Neural progenitor cell (in vitro differentiated cells): Measurements from ENCODE around the gene EXOG. TPM values are rescaled to one million over a fixed set of nuclear protein-coding genes. Genes with fewer than 3 reads are reported as not detected.

Experiments used
- DNase-seq: peaks from one replicate; pipeline ENCODE4 v3.0.0-alpha.2; 2016; ENCODE audit warnings: low spot score
- H2AFZ ChIP-seq: fragments of 200-600 bp; sonication (generic); replicated peaks from 2 replicates; pipeline ENCODE4 v1.6.1; 2016; ENCODE audit warnings: antibody characterized with exemption
- H3F3A ChIP-seq: fragments of 200-600 bp; sonication (generic); 2 replicates; pipeline ENCODE4 v1.6.1; 2016; ENCODE audit warnings: antibody characterized with exemption, low read depth
- H3K27ac ChIP-seq: fragments of 200-600 bp; sonication (generic); 2 replicates; pipeline ENCODE4 v1.5.1; 2016; ENCODE audit warnings: mild to moderate bottlenecking
- H3K27me3 ChIP-seq: fragments of 200-600 bp; sonication (generic); 2 replicates; pipeline ENCODE4 v1.6.1; 2016; ENCODE audit warnings: mild to moderate bottlenecking, moderate library complexity
- H3K36me3 ChIP-seq: fragments of 200-600 bp; sonication (generic); 2 replicates; pipeline ENCODE4 v1.5.1; 2016
- H3K4me1 ChIP-seq: fragments of 200-600 bp; sonication (generic); 2 replicates; pipeline ENCODE4 v1.6.1; 2016; ENCODE audit warnings: mixed run types
- H3K4me2 ChIP-seq: fragments of 200-600 bp; sonication (generic); 2 replicates; pipeline ENCODE4 v1.6.1; 2016
- H3K4me3 ChIP-seq: fragments of 200-600 bp; sonication (generic); 2 replicates; pipeline ENCODE4 v1.5.1; 2016
- H3K79me2 ChIP-seq: fragments of 200-600 bp; sonication (generic); 2 replicates; pipeline ENCODE4 v1.6.1; 2016; ENCODE audit warnings: low read depth
- H3K9ac ChIP-seq: fragments of 200-600 bp; sonication (generic); 2 replicates; pipeline ENCODE4 v1.6.1; 2016
- H3K9me3 ChIP-seq: fragments of 200-600 bp; sonication (generic); 2 replicates; pipeline ENCODE4 v1.5.1; 2016; ENCODE audit warnings: low read depth
- H4K20me1 ChIP-seq: fragments of 200-600 bp; sonication (generic); 2 replicates; pipeline ENCODE4 v1.6.1; 2016; ENCODE audit warnings: low read depth
- H3K27ac Mint-ChIP-seq: 3 replicates; pipeline ENCODE4 v1.8.0; 2021; ENCODE audit warnings: mixed read lengths
- H3K27me3 Mint-ChIP-seq: 2 replicates; pipeline ENCODE4 v1.8.0; 2022; ENCODE audit warnings: low read depth, mild to moderate bottlenecking, inconsistent platforms, moderate library complexity, mixed read lengths; ENCODE audit not compliant: insufficient read depth
- H3K36me3 Mint-ChIP-seq: 3 replicates; pipeline ENCODE4 v1.8.0; 2021; ENCODE audit warnings: mixed read lengths
- H3K4me1 Mint-ChIP-seq: 3 replicates; pipeline ENCODE4 v1.8.0; 2021; ENCODE audit warnings: mixed read lengths
- H3K4me3 Mint-ChIP-seq: 3 replicates; pipeline ENCODE4 v1.8.0; 2021; ENCODE audit warnings: mild to moderate bottlenecking, moderate library complexity, mixed read lengths
- H3K9me3 Mint-ChIP-seq: 3 replicates; pipeline ENCODE4 v1.8.0; 2020; ENCODE audit warnings: mixed read lengths
- EZH2 ChIP-seq: fragments of 200-600 bp; sonication (generic); IDR thresholded peaks from 2 replicates; pipeline ENCODE4 v1.6.1; 2017; ENCODE audit warnings: antibody characterized with exemption, mild to moderate bottlenecking, moderate library complexity
- EZH2phosphoT487 ChIP-seq: fragments of 200-600 bp; sonication (generic); IDR thresholded peaks from 2 replicates; pipeline ENCODE4 v1.6.1; 2017; ENCODE audit warnings: antibody characterized with exemption
- total RNA-seq: library from RNA; depleted of rRNA; stranded (reverse); fragments of >200 nt; gene quantifications from 2 replicates; pipeline ENCODE4 v1.2.3, GENCODE V29; 2015; ENCODE audit warnings: low replicate concordance
- TF ChIP-seq, protein P1 (sequence below): fragments of 200-600 bp; sonication (generic); IDR thresholded peaks from 2 replicates; pipeline ENCODE4 v1.5.1; 2017; ENCODE audit warnings: antibody characterized with exemption, mild to moderate bottlenecking

The EXOG gene
- total RNA-seq, 1 donor from 2014 or later: 11.6 TPM

- no peak for DNase-seq
- H3K4me3 Mint-ChIP-seq: no peak overlapping the region
- peak overlapping the region; percentile 78 for H3K27ac Mint-ChIP-seq
- H3K9ac ChIP-seq: no peak overlapping the region
- H3K9me3 ChIP-seq: no peaks in the 10 kb centered on the region
- H3K4me3 ChIP-seq: no peak overlapping the region
- H3F3A ChIP-seq: no peaks in the 10 kb centered on the region
- no peaks in the 10 kb centered on the region for H3K4me1 Mint-ChIP-seq
- no peaks in the 10 kb centered on the region for H4K20me1 ChIP-seq
- peaks cover 1% of the 10 kb centered on the region for H3K36me3 Mint-ChIP-seq
- no peaks in the 10 kb centered on the region for H3K36me3 ChIP-seq
- H3K79me2 ChIP-seq: no peaks in the 10 kb centered on the region
- H3K27ac ChIP-seq: no peak overlapping the region
- H3K27me3 ChIP-seq: no peaks in the 10 kb centered on the region
- no peaks in the 10 kb centered on the region for H3K4me1 ChIP-seq
- H3K4me2 ChIP-seq: no peak overlapping the region
- H3K9me3 Mint-ChIP-seq: no peaks in the 10 kb centered on the region
- no peak for TF ChIP-seq EZH2
- H3K27me3 Mint-ChIP-seq: peaks cover 7% of the 10 kb centered on the region
- H2AFZ ChIP-seq: no peak overlapping the region
These were observed 45.7 kb downstream of the EXOG start for GRCh38 chr3:38541806-38542205.

DNA sequence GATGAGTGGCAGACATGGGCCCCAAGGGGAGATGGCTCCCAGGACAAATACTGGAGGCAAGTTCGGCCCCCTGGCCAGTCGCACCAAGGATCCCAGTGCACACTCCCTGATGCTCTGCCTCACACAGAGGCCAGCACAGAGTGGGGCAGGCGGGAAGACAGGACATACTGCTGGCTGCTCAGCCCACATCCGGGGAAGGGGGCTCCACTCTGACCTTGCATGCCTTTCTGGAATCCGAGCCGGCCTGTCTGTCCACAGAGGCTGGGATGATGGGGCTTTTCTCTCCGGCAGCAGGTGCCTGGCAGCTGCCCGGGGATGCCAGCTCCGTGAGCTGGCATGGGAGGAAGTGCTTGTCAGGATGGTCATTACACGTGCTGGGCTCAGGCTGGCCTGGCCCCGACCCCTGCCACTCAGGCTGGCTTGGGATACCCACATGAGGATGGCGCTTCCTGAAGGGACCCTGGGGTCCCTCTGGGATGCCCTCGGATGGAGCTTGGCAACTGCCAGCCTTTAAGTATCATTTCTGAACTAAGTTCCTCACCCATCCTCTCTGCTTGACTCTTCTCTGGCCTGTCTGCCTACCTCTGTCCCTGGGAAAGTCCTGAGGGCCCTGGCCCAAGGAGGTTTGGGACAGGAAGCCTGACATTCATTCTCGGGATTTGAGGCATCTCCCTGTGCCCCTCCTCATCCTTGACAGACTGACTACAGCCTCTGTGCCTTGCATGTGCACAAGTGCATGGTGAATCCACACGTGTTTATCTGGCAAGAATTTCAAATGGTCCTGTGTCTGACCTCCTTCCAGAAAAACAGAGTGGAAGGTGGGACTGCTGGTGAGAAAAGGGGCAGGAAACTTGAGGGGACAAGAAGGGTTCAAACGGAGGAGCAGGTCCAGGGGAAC, 46.5 kb downstream of the EXOG start:
- Histone ChIP-seq H3F3A (no peaks in the 10 kb centered on the region), H4K20me1 (no peaks in the 10 kb centered on the region), H3K4me3 (no peak overlapping the region), H3K79me2 (no peaks in the 10 kb centered on the region), H3K9me3 (no peaks in the 10 kb centered on the region), H3K36me3 (no peaks in the 10 kb centered on the region), H3K27ac (no peak overlapping the region), H3K27me3 (no peaks in the 10 kb centered on the region), H3K4me2 (no peak overlapping the region), H3K9ac (no peak overlapping the region), H3K4me1 (no peaks in the 10 kb centered on the region), H2AFZ (no peak overlapping the region)
- H3K4me3 Mint-ChIP-seq: no peak overlapping the region
- H3K9me3 Mint-ChIP-seq: no peaks in the 10 kb centered on the region
- H3K4me1 Mint-ChIP-seq: no peaks in the 10 kb centered on the region
- H3K36me3 Mint-ChIP-seq: no peaks in the 10 kb centered on the region
- H3K27ac Mint-ChIP-seq: peak overlapping the region; percentile 29
- DNase-seq: no peak
- peaks cover 7% of the 10 kb centered on the region for H3K27me3 Mint-ChIP-seq
- TF ChIP-seq EZH2: no peak
- TF ChIP-seq EZH2phosphoT487: no peak
- TF ChIP-seq, protein P1, sequence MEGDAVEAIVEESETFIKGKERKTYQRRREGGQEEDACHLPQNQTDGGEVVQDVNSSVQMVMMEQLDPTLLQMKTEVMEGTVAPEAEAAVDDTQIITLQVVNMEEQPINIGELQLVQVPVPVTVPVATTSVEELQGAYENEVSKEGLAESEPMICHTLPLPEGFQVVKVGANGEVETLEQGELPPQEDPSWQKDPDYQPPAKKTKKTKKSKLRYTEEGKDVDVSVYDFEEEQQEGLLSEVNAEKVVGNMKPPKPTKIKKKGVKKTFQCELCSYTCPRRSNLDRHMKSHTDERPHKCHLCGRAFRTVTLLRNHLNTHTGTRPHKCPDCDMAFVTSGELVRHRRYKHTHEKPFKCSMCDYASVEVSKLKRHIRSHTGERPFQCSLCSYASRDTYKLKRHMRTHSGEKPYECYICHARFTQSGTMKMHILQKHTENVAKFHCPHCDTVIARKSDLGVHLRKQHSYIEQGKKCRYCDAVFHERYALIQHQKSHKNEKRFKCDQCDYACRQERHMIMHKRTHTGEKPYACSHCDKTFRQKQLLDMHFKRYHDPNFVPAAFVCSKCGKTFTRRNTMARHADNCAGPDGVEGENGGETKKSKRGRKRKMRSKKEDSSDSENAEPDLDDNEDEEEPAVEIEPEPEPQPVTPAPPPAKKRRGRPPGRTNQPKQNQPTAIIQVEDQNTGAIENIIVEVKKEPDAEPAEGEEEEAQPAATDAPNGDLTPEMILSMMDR: no peak

DNA sequence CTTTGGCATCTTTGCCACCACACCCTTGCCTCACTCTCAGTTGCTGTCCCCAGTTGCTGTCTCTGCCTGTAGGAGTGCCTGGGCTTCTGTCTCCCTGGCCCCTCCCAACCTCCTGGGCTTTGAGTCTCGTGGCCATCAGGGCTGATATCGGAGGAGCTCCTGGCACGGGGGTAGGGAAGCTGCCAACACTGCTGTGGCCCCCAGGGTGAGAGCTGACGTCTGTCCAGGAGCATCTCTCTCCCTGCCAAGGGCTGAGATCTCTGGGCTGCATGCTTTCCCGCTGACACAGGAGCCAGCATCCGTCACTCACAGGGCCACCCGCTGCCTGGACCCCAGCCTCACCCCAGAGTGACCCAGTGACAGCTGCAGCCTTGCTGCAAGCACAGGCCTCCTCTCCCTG, 47.4 kb downstream of the EXOG start:
- DNase-seq: no peak
- H3K36me3 ChIP-seq: no peaks in the 10 kb centered on the region
- no peaks in the 10 kb centered on the region for H3K4me1 Mint-ChIP-seq
- TF ChIP-seq EZH2 (no peak), EZH2phosphoT487 (no peak)
- TF ChIP-seq, protein P1: no peak
- H3K4me2 ChIP-seq: no peak overlapping the region
- no peaks in the 10 kb centered on the region for H3K79me2 ChIP-seq
- no peak overlapping the region for H3K27ac ChIP-seq
- no peaks in the 10 kb centered on the region for H3K9me3 ChIP-seq
- no peaks in the 10 kb centered on the region for H3K4me1 ChIP-seq
- H3K4me3 Mint-ChIP-seq: no peak overlapping the region
- no peak overlapping the region for H3K4me3 ChIP-seq
- no peak overlapping the region for H2AFZ ChIP-seq
- no peaks in the 10 kb centered on the region for H4K20me1 ChIP-seq
- no peak overlapping the region for H3K9ac ChIP-seq
- no peak overlapping the region for H3K27ac Mint-ChIP-seq
- no peaks in the 10 kb centered on the region for H3K9me3 Mint-ChIP-seq
- peaks cover 5% of the 10 kb centered on the region for H3K27me3 Mint-ChIP-seq
- H3K27me3 ChIP-seq: no peaks in the 10 kb centered on the region
- no peaks in the 10 kb centered on the region for H3K36me3 Mint-ChIP-seq
- no peaks in the 10 kb centered on the region for H3F3A ChIP-seq

DNA sequence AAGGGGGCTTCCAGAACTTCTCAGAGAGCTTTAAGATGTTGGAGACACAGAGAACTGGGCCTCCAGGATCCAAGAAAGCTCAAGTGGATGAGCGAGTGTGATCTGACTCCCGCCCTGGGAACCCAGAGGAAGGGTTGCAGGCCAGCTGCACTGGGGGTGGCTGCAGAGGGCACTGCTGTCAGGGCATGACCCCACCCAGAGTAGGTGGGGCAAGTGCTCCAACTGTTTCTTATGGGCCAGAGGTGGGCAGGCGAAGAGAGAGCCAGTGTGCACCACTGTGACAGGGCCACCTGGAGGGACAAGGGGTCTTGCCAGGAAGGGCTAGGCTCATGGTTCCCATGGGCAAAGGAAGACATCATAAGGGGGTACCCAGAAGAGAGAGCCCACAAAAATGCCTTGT, 48.8 kb downstream of the EXOG start:
- Histone ChIP-seq H3K4me2 (no peak overlapping the region), H3K9ac (no peak overlapping the region), H3F3A (no peaks in the 10 kb centered on the region), H4K20me1 (no peaks in the 10 kb centered on the region), H3K27ac (no peak overlapping the region), H2AFZ (no peak overlapping the region), H3K4me1 (no peaks in the 10 kb centered on the region), H3K9me3 (no peaks in the 10 kb centered on the region), H3K4me3 (no peak overlapping the region), H3K27me3 (no peaks in the 10 kb centered on the region), H3K36me3 (no peaks in the 10 kb centered on the region), H3K79me2 (no peaks in the 10 kb centered on the region)
- TF ChIP-seq EZH2 (no peak), EZH2phosphoT487 (no peak)
- TF ChIP-seq, protein P1: no peak
- H3K4me3 Mint-ChIP-seq: no peak overlapping the region
- no peaks in the 10 kb centered on the region for H3K36me3 Mint-ChIP-seq
- no peaks in the 10 kb centered on the region for H3K9me3 Mint-ChIP-seq
- DNase-seq: no peak
- no peaks in the 10 kb centered on the region for H3K4me1 Mint-ChIP-seq
- H3K27ac Mint-ChIP-seq: no peak overlapping the region
- H3K27me3 Mint-ChIP-seq: peaks cover 5% of the 10 kb centered on the region
